ENCODE results near the gene TSPYL2. TPM values are rescaled to one million over a fixed set of nuclear protein-coding genes. Genes with fewer than 3 reads are reported as not detected.

TSPYL2 gene
- 18.8 and 19.9 TPM in 2 replicates for total RNA-seq (2022)
- Bru-seq, nascent RNA = percentile 68 among the genes with signal in this experiment
- BruChase-seq, experiment 1, labeled RNA remaining after a 6-hour chase = percentile 83 among the genes with signal in this experiment
- BruChase-seq, experiment 2, labeled RNA remaining after a 2-hour chase = percentile 73 among the genes with signal in this experiment
- long read RNA-seq, transcript TSPYL2-201 (7 exons, 2,815 nt) = major isoform, 20 of 37 reads
- long read RNA-seq, partial matches to known transcripts = 6 of 37 reads
- long read RNA-seq, other reads (novel, unspliced or antisense) = 11 of 37 reads

DNA sequence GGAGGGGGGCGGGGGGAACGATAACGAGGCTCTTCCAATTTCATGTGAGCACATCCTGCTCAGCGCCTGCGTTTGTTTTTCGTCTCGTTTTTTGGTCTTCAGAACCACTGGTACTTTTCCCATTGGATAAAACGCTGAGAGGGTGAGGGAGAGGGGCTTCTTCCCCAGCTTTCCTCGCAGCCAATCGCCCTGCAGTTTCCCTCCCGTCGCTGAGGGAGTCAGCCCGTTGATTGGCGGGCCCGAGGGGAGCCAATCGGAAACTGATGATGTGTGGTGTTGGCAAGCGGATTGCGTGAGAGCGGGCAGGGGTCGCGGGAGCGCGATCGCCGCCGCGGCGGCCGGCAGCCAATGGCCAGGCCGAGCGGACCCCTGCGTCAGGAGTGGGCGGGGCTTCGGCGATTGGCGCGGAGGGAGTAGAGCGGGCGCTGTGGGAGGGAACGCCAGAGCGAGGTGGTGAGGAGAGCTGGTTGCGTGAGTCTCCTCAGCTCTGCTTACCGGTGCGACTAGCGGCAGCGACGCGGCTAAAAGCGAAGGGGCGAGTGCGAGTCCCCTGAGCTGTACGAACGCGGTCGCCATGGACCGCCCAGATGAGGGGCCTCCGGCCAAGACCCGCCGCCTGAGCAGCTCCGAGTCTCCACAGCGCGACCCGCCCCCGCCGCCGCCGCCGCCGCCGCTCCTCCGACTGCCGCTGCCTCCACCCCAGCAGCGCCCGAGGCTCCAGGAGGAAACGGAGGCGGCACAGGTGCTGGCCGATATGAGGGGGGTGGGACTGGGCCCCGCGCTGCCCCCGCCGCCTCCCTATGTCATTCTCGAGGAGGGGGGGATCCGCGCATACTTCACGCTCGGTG is at the start of gene TSPYL2:
TSPYL2 (plus strand) TSS at position 443 of the 848 bp plus-strand sequence; CDS start at position 575, 132 bp downstream.
- TSS peak; percentile 38 for BruUV-seq (replicated peaks)
- peak; percentile 96 for DNase-seq
- CTCF ChIA-PET = interaction anchor here (0.7 to 1.3 kb wide), 2 partner anchors 42 to 93 kb away, joined by 3 read pairs; no protein-coding TSS in a partner anchor
- intact Hi-C loops (cut with micrococcal nuclease; ENCODE audit: unreplicated experiment) = no loop called here
- H3K4me1 Mint-ChIP-seq (ENCODE audit: low read depth, unreplicated experiment) = peaks cover 12% of the 10 kb centered on the region
- peak within 1 kb of the TSS; percentile 94 for H3K27ac Mint-ChIP-seq (ENCODE audit: unreplicated experiment)
- peak within 1 kb of the TSS; percentile 81 for H3K4me3 Mint-ChIP-seq (ENCODE audit: low read depth, unreplicated experiment)
- H3K9me3 Mint-ChIP-seq (ENCODE audit: low read depth, unreplicated experiment) = no peaks in the 10 kb centered on the region
- TF ChIP-seq CTCF (IDR thresholded peaks at IDR 0.05; ENCODE audit: unreplicated experiment) = no peak
- peaks cover 48% of the 10 kb centered on the region for H3K36me3 Mint-ChIP-seq (ENCODE audit: insufficient read depth, unreplicated experiment)
- H3K27me3 Mint-ChIP-seq (ENCODE audit: unreplicated experiment) = no peaks in the 10 kb centered on the region

GRCh38 chrX:53036149-53036548 is 46.0 kb upstream of the TSPYL2 start:
- Mint-ChIP-seq H3K9me3 (ENCODE audit: low read depth, unreplicated experiment) (no peaks in the 10 kb centered on the region), H3K4me1 (ENCODE audit: low read depth, unreplicated experiment) (no peaks in the 10 kb centered on the region), H3K36me3 (ENCODE audit: insufficient read depth, unreplicated experiment) (no peaks in the 10 kb centered on the region), H3K4me3 (ENCODE audit: low read depth, unreplicated experiment) (no peak overlapping the region), H3K27ac (ENCODE audit: unreplicated experiment) (no peak overlapping the region), H3K27me3 (ENCODE audit: unreplicated experiment) (peaks cover 67% of the 10 kb centered on the region)
- no peak for DNase-seq
- intact Hi-C loops (cut with micrococcal nuclease; ENCODE audit: unreplicated experiment) = no loop called here
- no TSS peak for BruUV-seq (replicated peaks)
- no peak for TF ChIP-seq CTCF (IDR thresholded peaks at IDR 0.05; ENCODE audit: unreplicated experiment)
- CTCF ChIA-PET = no interaction called here

DNA sequence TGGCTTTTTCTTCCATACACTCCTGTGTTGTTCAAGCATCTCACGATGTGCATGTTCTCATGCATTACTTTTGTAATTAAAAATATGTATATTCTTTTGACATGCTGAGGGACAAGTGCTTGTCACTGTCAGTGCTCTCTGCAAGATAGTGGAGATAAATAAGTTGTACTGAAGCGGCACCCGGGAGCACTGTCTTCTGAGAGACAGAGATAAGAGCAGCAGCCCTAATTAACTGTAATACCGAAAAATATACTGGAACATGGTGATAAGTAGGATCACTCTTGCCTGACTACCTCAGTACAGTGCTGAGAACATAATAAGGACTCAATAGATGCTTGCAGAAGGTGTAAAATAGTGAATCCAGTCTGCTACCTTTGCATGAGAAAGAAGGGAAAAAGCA is 42.9 kb upstream of the TSPYL2 start:
- BruUV-seq (replicated peaks) = no TSS peak
- H3K36me3 Mint-ChIP-seq (ENCODE audit: insufficient read depth, unreplicated experiment) = no peaks in the 10 kb centered on the region
- CTCF ChIA-PET = no interaction called here

DNA sequence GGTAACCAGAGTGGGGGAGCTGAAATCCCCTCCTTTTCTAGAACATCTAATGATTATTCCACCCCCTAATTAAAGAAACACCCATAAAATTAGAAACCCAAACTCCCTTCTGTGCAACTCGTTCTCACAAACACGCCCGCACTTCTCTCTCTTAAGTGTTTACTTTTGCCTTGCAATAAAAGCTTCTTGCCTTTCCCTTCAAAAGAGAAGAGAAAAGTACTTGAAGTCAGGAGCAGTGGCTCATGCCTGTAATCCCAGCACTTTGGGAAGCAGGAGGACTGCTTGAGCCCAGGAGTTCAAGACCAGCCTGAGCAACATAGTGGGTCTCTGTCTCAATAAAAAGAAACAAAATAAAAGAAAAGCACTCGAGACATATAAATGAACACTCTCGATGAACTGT is 37.2 kb upstream of the TSPYL2 start:
- Mint-ChIP-seq H3K4me1 (ENCODE audit: low read depth, unreplicated experiment) (no peaks in the 10 kb centered on the region), H3K27ac (ENCODE audit: unreplicated experiment) (no peak overlapping the region), H3K9me3 (ENCODE audit: low read depth, unreplicated experiment) (no peaks in the 10 kb centered on the region), H3K27me3 (ENCODE audit: unreplicated experiment) (peaks cover 48% of the 10 kb centered on the region), H3K4me3 (ENCODE audit: low read depth, unreplicated experiment) (no peak overlapping the region), H3K36me3 (ENCODE audit: insufficient read depth, unreplicated experiment) (no peaks in the 10 kb centered on the region)
- no TSS peak for BruUV-seq (replicated peaks)
- no peak for TF ChIP-seq CTCF (IDR thresholded peaks at IDR 0.05; ENCODE audit: unreplicated experiment)
- no peak for DNase-seq
- CTCF ChIA-PET = no interaction called here
- intact Hi-C loops (cut with micrococcal nuclease; ENCODE audit: unreplicated experiment) = no loop called here

More for the DNA sequence above, 42.9 kb upstream of the TSPYL2 start:
- no peak for DNase-seq
- intact Hi-C loops (cut with micrococcal nuclease; ENCODE audit: unreplicated experiment) = no loop called here
- H3K4me1 Mint-ChIP-seq (ENCODE audit: low read depth, unreplicated experiment) = no peaks in the 10 kb centered on the region
- TF ChIP-seq CTCF (IDR thresholded peaks at IDR 0.05; ENCODE audit: unreplicated experiment) = no peak
- peaks cover 86% of the 10 kb centered on the region for H3K27me3 Mint-ChIP-seq (ENCODE audit: unreplicated experiment)
- no peak overlapping the region for H3K4me3 Mint-ChIP-seq (ENCODE audit: low read depth, unreplicated experiment)
- no peak overlapping the region for H3K27ac Mint-ChIP-seq (ENCODE audit: unreplicated experiment)
- no peaks in the 10 kb centered on the region for H3K9me3 Mint-ChIP-seq (ENCODE audit: low read depth, unreplicated experiment)
